IMR-90 (cell line): ENCODE measurements around the gene TUBB2B.

Experiments
- BHLHE40 ChIP-seq: fragments of 150-350 bp; IDR thresholded peaks from 2 replicates; pipeline ENCODE4 v1.6.1; 2016; ENCODE audit warnings: mild to moderate bottlenecking, low read depth, low read length
- CEBPB ChIP-seq: IDR thresholded peaks from 2 replicates; pipeline ENCODE4 v1.6.1; 2012; ENCODE audit warnings: low read depth, low read length, improper control_type of control experiment
- MAZ ChIP-seq: IDR thresholded peaks from 2 replicates; pipeline ENCODE4 v1.6.1; 2012; ENCODE audit warnings: low read depth, mild to moderate bottlenecking, low read length, improper control_type of control experiment, moderate library complexity, borderline replicate concordance
- MXI1 ChIP-seq: IDR thresholded peaks from 2 replicates; pipeline ENCODE4 v1.6.1; 2012; ENCODE audit warnings: low read depth, mild to moderate bottlenecking, low read length, moderate library complexity, borderline replicate concordance
- POLR2A ChIP-seq: IDR thresholded peaks from 2 replicates; pipeline ENCODE4 v1.6.1; 2012; ENCODE audit warnings: mild to moderate bottlenecking, low read depth, low read length
- RAD21 ChIP-seq: IDR thresholded peaks from 2 replicates; pipeline ENCODE4 v1.6.1; 2012; ENCODE audit warnings: low read length, improper control_type of control experiment
- RCOR1 ChIP-seq: IDR thresholded peaks from 2 replicates; pipeline ENCODE4 v1.6.1; 2012; ENCODE audit warnings: mild to moderate bottlenecking, low read length, improper control_type of control experiment; ENCODE audit not compliant: insufficient replicate concordance
- RFX5 ChIP-seq: IDR thresholded peaks from 2 replicates; pipeline ENCODE4 v1.8.0; 2012; ENCODE audit warnings: low read depth, mild to moderate bottlenecking, low read length, moderate library complexity
- SMC3 ChIP-seq: fragments of 150-350 bp; IDR thresholded peaks from 2 replicates; pipeline ENCODE4 v1.6.1; 2016; ENCODE audit warnings: low read depth, mild to moderate bottlenecking, antibody characterized with exemption, low read length, moderate library complexity
- TF ChIP-seq, protein P1 (sequence below): conservative IDR thresholded peaks from 2 replicates; pipeline ENCODE4 v1.5.1; 2012; ENCODE audit warnings: mild to moderate bottlenecking, low read depth, low read length, improper control_type of control experiment
- TF ChIP-seq, protein P2 (sequence below): fragments of 150-350 bp; IDR thresholded peaks from 2 replicates; pipeline ENCODE4 v1.6.1; 2017; ENCODE audit warnings: mild to moderate bottlenecking, antibody characterized with exemption, low read length, low read depth

DNA sequence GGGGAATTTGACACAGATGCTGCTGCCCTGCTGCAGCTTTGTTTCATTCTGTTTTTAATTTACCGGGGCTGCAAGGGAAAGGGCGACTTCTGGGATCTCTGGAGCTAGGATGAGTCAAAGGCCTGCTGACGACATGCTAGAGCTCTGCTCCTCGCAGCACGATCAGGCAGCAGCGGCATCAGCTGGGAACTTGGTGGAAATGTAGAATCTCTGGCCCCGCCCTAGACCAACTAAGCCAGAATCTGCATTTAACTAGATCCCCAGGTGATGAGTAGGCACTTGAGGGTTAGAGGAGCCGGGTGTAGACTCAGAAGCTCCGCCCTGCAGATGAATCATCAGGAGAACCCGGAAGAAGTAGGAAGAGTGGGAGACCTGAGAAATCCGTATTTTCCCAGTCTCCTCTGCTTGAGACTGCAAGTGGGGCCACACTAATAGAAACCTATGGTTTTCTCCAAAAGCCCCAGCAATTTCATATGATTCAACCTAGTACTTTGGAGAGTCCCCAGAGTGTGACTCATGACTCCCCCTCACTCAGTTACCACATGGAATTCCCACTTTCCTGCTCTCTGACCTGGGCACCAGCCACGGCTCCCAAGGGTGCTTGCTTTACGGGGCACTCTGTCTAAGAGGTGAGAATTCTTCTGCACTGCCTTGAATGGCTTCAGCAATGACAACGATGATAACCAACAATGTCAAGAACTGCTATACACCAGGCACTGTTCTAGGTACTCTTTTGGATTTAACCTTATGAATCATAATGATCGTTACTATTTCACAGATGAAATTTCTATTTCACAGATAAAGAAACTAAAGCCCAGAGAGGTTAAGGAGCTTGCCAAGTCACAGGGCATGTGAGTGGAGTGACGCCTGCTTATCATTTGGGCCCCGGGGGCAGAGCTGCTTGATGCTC lies 18.1 kb downstream of the TUBB2B start:
- TF ChIP-seq, protein P1, sequence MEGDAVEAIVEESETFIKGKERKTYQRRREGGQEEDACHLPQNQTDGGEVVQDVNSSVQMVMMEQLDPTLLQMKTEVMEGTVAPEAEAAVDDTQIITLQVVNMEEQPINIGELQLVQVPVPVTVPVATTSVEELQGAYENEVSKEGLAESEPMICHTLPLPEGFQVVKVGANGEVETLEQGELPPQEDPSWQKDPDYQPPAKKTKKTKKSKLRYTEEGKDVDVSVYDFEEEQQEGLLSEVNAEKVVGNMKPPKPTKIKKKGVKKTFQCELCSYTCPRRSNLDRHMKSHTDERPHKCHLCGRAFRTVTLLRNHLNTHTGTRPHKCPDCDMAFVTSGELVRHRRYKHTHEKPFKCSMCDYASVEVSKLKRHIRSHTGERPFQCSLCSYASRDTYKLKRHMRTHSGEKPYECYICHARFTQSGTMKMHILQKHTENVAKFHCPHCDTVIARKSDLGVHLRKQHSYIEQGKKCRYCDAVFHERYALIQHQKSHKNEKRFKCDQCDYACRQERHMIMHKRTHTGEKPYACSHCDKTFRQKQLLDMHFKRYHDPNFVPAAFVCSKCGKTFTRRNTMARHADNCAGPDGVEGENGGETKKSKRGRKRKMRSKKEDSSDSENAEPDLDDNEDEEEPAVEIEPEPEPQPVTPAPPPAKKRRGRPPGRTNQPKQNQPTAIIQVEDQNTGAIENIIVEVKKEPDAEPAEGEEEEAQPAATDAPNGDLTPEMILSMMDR, result peak; percentile 54
- peak; percentile 66 for TF ChIP-seq POLR2A
- TF ChIP-seq RFX5, result no peak
- TF ChIP-seq BHLHE40, result peak; percentile 52
- no peak for TF ChIP-seq RCOR1
- TF ChIP-seq SMC3, result peak; percentile 48; the same call in 1 of the 2 replicates
- TF ChIP-seq MAZ, result peak; percentile 40; the same call in 1 of the 2 replicates
- peak; percentile 55; the same call in 1 of the 2 replicates for TF ChIP-seq CEBPB
- TF ChIP-seq RAD21, result peak; percentile 68
- no peak for TF ChIP-seq MXI1
- TF ChIP-seq, protein P2, sequence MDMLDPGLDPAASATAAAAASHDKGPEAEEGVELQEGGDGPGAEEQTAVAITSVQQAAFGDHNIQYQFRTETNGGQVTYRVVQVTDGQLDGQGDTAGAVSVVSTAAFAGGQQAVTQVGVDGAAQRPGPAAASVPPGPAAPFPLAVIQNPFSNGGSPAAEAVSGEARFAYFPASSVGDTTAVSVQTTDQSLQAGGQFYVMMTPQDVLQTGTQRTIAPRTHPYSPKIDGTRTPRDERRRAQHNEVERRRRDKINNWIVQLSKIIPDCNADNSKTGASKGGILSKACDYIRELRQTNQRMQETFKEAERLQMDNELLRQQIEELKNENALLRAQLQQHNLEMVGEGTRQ, result no peak; the same call in 1 of the 2 replicates
